ENCODE data around the gene FAT1. TPM values are rescaled to one million over a fixed set of nuclear protein-coding genes. Genes with fewer than 3 reads are reported as not detected.

Gene FAT1
- total RNA-seq, 1 experiment from 2014 or later = 107 TPM

GRCh38 chr4:186737427-186737826 lies 13.8 kb upstream of the FAT1 start:
- Histone ChIP-seq H3K4me1 (ENCODE audit: insufficient read depth, low read length, poor library complexity, severe bottlenecking) (no peaks in the 10 kb centered on the region), H3K9me3 (ENCODE audit: low read depth, low read length, poor library complexity, severe bottlenecking) (no peaks in the 10 kb centered on the region), H3K27ac (ENCODE audit: low read depth, low read length, poor library complexity, severe bottlenecking) (no peak overlapping the region), H3K27me3 (replicated peaks; ENCODE audit: insufficient read depth, low read depth, low read length, poor library complexity) (no peaks in the 10 kb centered on the region), H3K36me3 (ENCODE audit: insufficient read depth, low read length, poor library complexity, severe bottlenecking) (no peaks in the 10 kb centered on the region), H3K4me3 (ENCODE audit: low read depth, low read length, poor library complexity, severe bottlenecking) (no peak overlapping the region)
- intact Hi-C loops (cut with micrococcal nuclease; ENCODE audit: unreplicated experiment) = no loop called here
- ChIA-PET POLR2A (ENCODE audit: low non-redundant PET) (no interaction called here), CTCF (no interaction called here)
- TF ChIP-seq EZH2 (IDR thresholded peaks at IDR 0.05; ENCODE audit: borderline replicate concordance, low read depth, low read length, poor library complexity, severe bottlenecking) = no peak
- TF ChIP-seq CTCF (conservative IDR thresholded peaks at IDR 0.05; ENCODE audit: low read depth, low read length) = no peak
- DNase-seq (ENCODE audit: low spot score) = no peak
- no TSS peak for BruUV-seq (replicated peaks)

GRCh38 chr4:186736466-186736865 lies 12.8 kb upstream of the FAT1 start:
- no TSS peak for BruUV-seq (replicated peaks)
- no peaks in the 10 kb centered on the region for H3K4me1 ChIP-seq (ENCODE audit: insufficient read depth, low read length, poor library complexity, severe bottlenecking)
- H3K27ac ChIP-seq (ENCODE audit: low read depth, low read length, poor library complexity, severe bottlenecking) = no peak overlapping the region
- H3K4me3 ChIP-seq (ENCODE audit: low read depth, low read length, poor library complexity, severe bottlenecking) = no peak overlapping the region
- H3K27me3 ChIP-seq (replicated peaks; ENCODE audit: insufficient read depth, low read depth, low read length, poor library complexity) = no peaks in the 10 kb centered on the region
- no peak for TF ChIP-seq EZH2 (IDR thresholded peaks at IDR 0.05; ENCODE audit: borderline replicate concordance, low read depth, low read length, poor library complexity, severe bottlenecking)
- no peak for TF ChIP-seq CTCF (conservative IDR thresholded peaks at IDR 0.05; ENCODE audit: low read depth, low read length)
- intact Hi-C loops (cut with micrococcal nuclease; ENCODE audit: unreplicated experiment) = no loop called here
- H3K9me3 ChIP-seq (ENCODE audit: low read depth, low read length, poor library complexity, severe bottlenecking) = no peaks in the 10 kb centered on the region
- H3K36me3 ChIP-seq (ENCODE audit: insufficient read depth, low read length, poor library complexity, severe bottlenecking) = no peaks in the 10 kb centered on the region
- POLR2A ChIA-PET (ENCODE audit: low non-redundant PET) = no interaction called here
- no peak for DNase-seq (ENCODE audit: low spot score)
- CTCF ChIA-PET = no interaction called here

GRCh38 chr4:186734251-186734650 lies 10.6 kb upstream of the FAT1 start:
- H3K4me1 ChIP-seq (ENCODE audit: insufficient read depth, low read length, poor library complexity, severe bottlenecking) = no peaks in the 10 kb centered on the region
- H3K9me3 ChIP-seq (ENCODE audit: low read depth, low read length, poor library complexity, severe bottlenecking) = no peaks in the 10 kb centered on the region
- BruUV-seq (replicated peaks) = no TSS peak
- intact Hi-C loops (cut with micrococcal nuclease; ENCODE audit: unreplicated experiment) = no loop called here
- CTCF ChIA-PET = no interaction called here
- DNase-seq (ENCODE audit: low spot score) = no peak
- TF ChIP-seq EZH2 (IDR thresholded peaks at IDR 0.05; ENCODE audit: borderline replicate concordance, low read depth, low read length, poor library complexity, severe bottlenecking) (no peak), CTCF (conservative IDR thresholded peaks at IDR 0.05; ENCODE audit: low read depth, low read length) (no peak)
- POLR2A ChIA-PET (ENCODE audit: low non-redundant PET) = no interaction called here
- no peaks in the 10 kb centered on the region for H3K27me3 ChIP-seq (replicated peaks; ENCODE audit: insufficient read depth, low read depth, low read length, poor library complexity)
- H3K4me3 ChIP-seq (ENCODE audit: low read depth, low read length, poor library complexity, severe bottlenecking) = no peak overlapping the region
- H3K36me3 ChIP-seq (ENCODE audit: insufficient read depth, low read length, poor library complexity, severe bottlenecking) = no peaks in the 10 kb centered on the region
- no peak overlapping the region for H3K27ac ChIP-seq (ENCODE audit: low read depth, low read length, poor library complexity, severe bottlenecking)

All from A673 (cell line).